GM12878 (cell line): Measurements from ENCODE around the gene ADCY2. TPM values are rescaled to one million over a fixed set of nuclear protein-coding genes. Genes with fewer than 3 reads are reported as not detected.

ENCODE experiments used
- ATAC-seq: fragments of 200-7000 bp; cut with Tn5 transposase; 3 replicates; pipeline ENCODE4 v1.9.1; 2020; ENCODE audit warnings: mild to moderate bottlenecking, moderate library complexity
- BruUV-seq: library from RNA; stranded (reverse); fragments of 400-500 nt; replicated peaks from 2 replicates; lab custom pipeline; 2021; lab: Mats Ljungman, UMichigan
- CTCF ChIA-PET: fragments of 300-600 bp; sonication (Branson Sonifier 250); formaldehyde crosslinking; extraction: SDS; loops from one replicate; lab custom pipeline; 2021; ENCODE audit warnings: inconsistent platforms; lab: Yijun Ruan, JAX
- POLR2A ChIA-PET: fragments of 350-600 bp; formaldehyde crosslinking; extraction: SDS; loops from one replicate; lab custom pipeline; 2021; ENCODE audit warnings: inconsistent platforms; lab: Charles Lee
- RAD21 ChIA-PET: fragments of 300-600 bp; sonication (Branson Sonifier 250); formaldehyde crosslinking; loops from one replicate; lab custom pipeline; 2023; ENCODE audit warnings: antibody characterized with exemption; ENCODE audit not compliant: unreplicated experiment; lab: Charles Lee
- SMC1A ChIA-PET: fragments of 300-600 bp; sonication (Branson Sonifier 250); formaldehyde crosslinking; loops from one replicate; lab custom pipeline; 2023; ENCODE audit not compliant: unreplicated experiment, uncharacterized antibody; lab: Charles Lee
- DNase-seq: peaks from one replicate; pipeline ENCODE4 v3.0.0-alpha.2; 2011; ENCODE audit warnings: low read depth, low spot score
- FAIRE-seq: peaks from 3 replicates; lab custom pipeline; 2011; peaks lifted over from hg19 to GRCh38; lab: Jason Lieb, UNC
- H2AFZ ChIP-seq: 2 replicates; pipeline ENCODE4 v1.6.0; 2011; ENCODE audit warnings: low read depth, low read length, control low read depth; ENCODE audit not compliant: control insufficient read depth
- H3K27ac ChIP-seq: 2 replicates; pipeline ENCODE4 v1.5.1; 2011; ENCODE audit warnings: control low read depth; ENCODE audit not compliant: control insufficient read depth, insufficient read depth
- H3K27me3 ChIP-seq, 2 experiments: replicated peaks in 1 of 2; 2 replicates each; pipeline versions ENCODE4 v1.6.0 to v1.6.1; 2011; ENCODE audit warnings: low read length in 1 of 2; ENCODE audit not compliant: control insufficient read depth in 2 of 2, insufficient read depth in 2 of 2
- H3K36me3 ChIP-seq, 2 experiments: 2 replicates each; pipeline ENCODE4 v1.5.1; 2011; ENCODE audit warnings: low read length in 1 of 2; ENCODE audit not compliant: control insufficient read depth in 2 of 2, insufficient read depth in 2 of 2
- H3K4me1 ChIP-seq: 2 replicates; pipeline ENCODE4 v1.6.1; 2011; ENCODE audit warnings: mild to moderate bottlenecking, low read length, moderate library complexity, mixed read lengths; ENCODE audit not compliant: control insufficient read depth, insufficient read depth
- H3K4me2 ChIP-seq: 2 replicates; pipeline ENCODE4 v1.6.0; 2011; ENCODE audit warnings: control low read depth; ENCODE audit not compliant: control insufficient read depth, insufficient read depth
- H3K4me3 ChIP-seq: fragments of 200-600 bp; sonication (generic); 2 replicates; pipeline ENCODE4 v1.5.1; 2016
- H3K79me2 ChIP-seq: 2 replicates; pipeline ENCODE4 v1.6.0; 2011; ENCODE audit warnings: low read length; ENCODE audit not compliant: control insufficient read depth, insufficient read depth
- H3K9ac ChIP-seq: 2 replicates; pipeline ENCODE4 v1.8.0; 2011; ENCODE audit warnings: low read length, control low read depth, mixed read lengths; ENCODE audit not compliant: control insufficient read depth, insufficient read depth
- H3K9me3 ChIP-seq: replicated peaks from 3 replicates; pipeline ENCODE4 v1.5.1; 2011; ENCODE audit warnings: mild to moderate bottlenecking, low read length; ENCODE audit not compliant: control insufficient read depth, insufficient read depth
- H4K20me1 ChIP-seq: 2 replicates; pipeline ENCODE4 v1.6.0; 2011; ENCODE audit not compliant: control insufficient read depth, insufficient read depth
- CBX3 ChIP-seq: fragments of 200-600 bp; sonication (generic); IDR thresholded peaks from 2 replicates; pipeline ENCODE4 v1.6.1; 2016; ENCODE audit warnings: low read depth, borderline replicate concordance
- FOXK2 ChIP-seq: fragments of 450-650 bp; IDR thresholded peaks from 2 replicates; pipeline ENCODE4 v1.6.1; 2017; ENCODE audit warnings: mild to moderate bottlenecking, moderate library complexity
- IKZF1 ChIP-seq: fragments of 450-650 bp; conservative IDR thresholded peaks from 2 replicates; pipeline ENCODE4 v1.6.1; 2017; ENCODE audit warnings: antibody characterized with exemption, mild to moderate bottlenecking
- MAX ChIP-seq: IDR thresholded peaks from 2 replicates; pipeline ENCODE4 v1.6.1; 2012; ENCODE audit warnings: low read depth, low read length, improper control_type of control experiment
- MYB ChIP-seq: fragments of 150-350 bp; IDR thresholded peaks from 2 replicates; pipeline ENCODE4 v1.6.1; 2014; ENCODE audit warnings: mild to moderate bottlenecking, low read depth, low read length, borderline replicate concordance
- NFIC ChIP-seq: IDR thresholded peaks from 2 replicates; pipeline ENCODE4 v1.6.1; 2012; ENCODE audit warnings: low read depth, mild to moderate bottlenecking, inconsistent platforms, low read length, moderate library complexity
- NFXL1 ChIP-seq: fragments of 450-650 bp; IDR thresholded peaks from 2 replicates; pipeline ENCODE4 v1.6.1; 2017; ENCODE audit warnings: antibody characterized with exemption, mild to moderate bottlenecking, borderline replicate concordance
- NFYB ChIP-seq: IDR thresholded peaks from 2 replicates; pipeline ENCODE4 v1.6.1; 2011; ENCODE audit warnings: low read depth, mild to moderate bottlenecking, low read length, improper control_type of control experiment, moderate library complexity; ENCODE audit not compliant: insufficient read depth
- RAD21 ChIP-seq: IDR thresholded peaks from 2 replicates; pipeline ENCODE4 v1.6.1; 2011; ENCODE audit warnings: mild to moderate bottlenecking, low read depth, low read length, moderate library complexity; ENCODE audit not compliant: insufficient read depth
- SREBF2 ChIP-seq: IDR thresholded peaks from 2 replicates; pipeline ENCODE4 v1.6.1; 2012; ENCODE audit warnings: mild to moderate bottlenecking, low read length
- SRF ChIP-seq, 2 experiments: IDR thresholded peaks; 2 replicates each; pipeline ENCODE4 v1.6.1; 2011; ENCODE audit warnings: low read depth in 2 of 2, low read length in 2 of 2, mild to moderate bottlenecking in 1 of 2, moderate library complexity in 1 of 2
- WGBS: methylation state at CpG from one replicate; pipeline ENCODE4 v1.1.6; 2016; ENCODE audit warnings: low lambda C conversion rate; ENCODE audit not compliant: insufficient replicate concordance, insufficient coverage; ENCODE audit errors: missing lambda C conversion rate; 5-methylcytosine and 5-hydroxymethylcytosine counted together
- in situ Hi-C: fragments of 300-500 bp; cut with MboI; formaldehyde crosslinking; loops from 9 replicates; pipeline ENCODE4 v1.14.3; 2018; ENCODE audit warnings: mixed read lengths
- intact Hi-C: fragments of 100-400 bp; cut with micrococcal nuclease; formaldehyde crosslinking; loops from one replicate; pipeline ENCODE4 v1.14.2; 2022; ENCODE audit not compliant: unreplicated experiment
- polyA plus RNA-seq, 11 experiments: library from polyadenylated mRNA; depleted of rRNA in 4 of 11; unstranded in 6 of 11; stranded (reverse) in 5 of 11; fragments of >200 nt; fragmentation: Nextera tagmentation in 4 of 11; fragmentation: Illumina TruSeq in 1 of 11; extraction: Ambion mirVana in 4 of 11; extraction: Trizol in 1 of 11; gene quantifications; 1 replicate in 1 of 11; 2 replicates in 10 of 11; pipeline versions ENCODE4 v1.2.1 to v1.2.3, GENCODE V29; 2011 to 2016; ENCODE audit warnings: inconsistent platforms in 2 of 11, missing spikeins in 2 of 11, low read depth in 1 of 11
- total RNA-seq, 4 experiments: library from RNA; depleted of rRNA in 3 of 4; stranded (reverse); fragments of >200 nt in 3 of 4; fragmentation: Illumina TruSeq in 1 of 4; extraction: Trizol in 1 of 4; gene quantifications; 2 replicates each; pipeline versions ENCODE4 v1.2.1 to v1.2.3, GENCODE V29; 2013 to 2021
- TF ChIP-seq, protein P1 (sequence below): fragments of 450-650 bp; IDR thresholded peaks from 2 replicates; pipeline ENCODE4 v1.6.1; 2014; ENCODE audit warnings: mild to moderate bottlenecking

ADCY2 gene
- total and polyA plus RNA-seq, 10 of the 15 experiments (the other 5 are each of a cell fraction or from before 2014, with no cell fraction given), result 0.07 to 0.26 TPM; not detected in 8

DNA sequence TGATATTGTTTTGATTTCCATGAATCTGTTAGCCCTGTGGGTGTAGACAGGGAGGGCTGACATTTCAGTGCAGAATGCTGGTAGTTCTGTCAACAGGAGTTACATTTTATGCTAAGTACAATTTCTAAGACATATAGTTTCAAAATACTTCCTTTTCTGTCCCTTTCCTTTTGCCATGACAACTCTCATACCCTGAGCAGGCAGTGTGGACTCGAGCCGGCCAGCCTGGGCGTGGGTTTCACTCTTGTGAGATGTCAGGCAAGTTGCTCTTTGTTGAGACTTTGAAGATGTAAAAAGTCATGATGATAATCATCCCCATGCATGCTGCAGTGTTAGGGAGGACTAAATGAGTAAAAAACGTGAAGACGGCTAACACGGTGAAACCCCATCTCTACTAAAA, 257.1 kb downstream of the ADCY2 start:
- WGBS, result 43% methylated on average over 6 of the region's 6 CpGs
- RAD21 ChIA-PET, result no interaction called here
- Histone ChIP-seq H3K27me3 (no peaks in the 10 kb centered on the region), H3K4me2 (no peak overlapping the region), H4K20me1 (no peaks in the 10 kb centered on the region), H3K9me3 (no peaks in the 10 kb centered on the region), H3K36me3 (no peaks in the 10 kb centered on the region), H2AFZ (no peak overlapping the region), H3K9ac (no peak overlapping the region), H3K4me3 (no peak overlapping the region), H3K27ac (no peak overlapping the region), H3K79me2 (no peaks in the 10 kb centered on the region), H3K4me1 (no peaks in the 10 kb centered on the region)
- SMC1A ChIA-PET, result no interaction called here
- POLR2A ChIA-PET, result no interaction called here
- CTCF ChIA-PET, result no interaction called here
- in situ Hi-C loops, result no loop called here
- BruUV-seq, result no TSS peak
- no peak for FAIRE-seq
- ATAC-seq, result no peak
- intact Hi-C loops, result no loop called here
- no peak for DNase-seq
- no peak for TF ChIP-seq MYB

- WGBS, result 65% methylated on average over 3 of the region's 3 CpGs
- ATAC-seq, result no peak
- in situ Hi-C loops, result no loop called here
- Histone ChIP-seq H3K4me2 (no peak overlapping the region), H3K27ac (no peak overlapping the region), H3K4me3 (no peak overlapping the region), H2AFZ (no peak overlapping the region), H3K79me2 (no peaks in the 10 kb centered on the region), H3K27me3 (no peaks in the 10 kb centered on the region), H3K9ac (no peak overlapping the region), H3K9me3 (no peaks in the 10 kb centered on the region), H3K36me3 (no peaks in the 10 kb centered on the region), H3K4me1 (no peaks in the 10 kb centered on the region), H4K20me1 (no peaks in the 10 kb centered on the region)
- TF ChIP-seq IKZF1 (no peak), NFXL1 (no peak), SRF (IDR thresholded peaks at IDR 0.05; ENCODE audit: low read depth in 2 of 2, low read length in 2 of 2) (no peak), FOXK2 (no peak), RAD21 (no peak), SREBF2 (no peak), NFYB (no peak), MAX (no peak), NFIC (no peak), CBX3 (no peak)
- TF ChIP-seq, protein P1, sequence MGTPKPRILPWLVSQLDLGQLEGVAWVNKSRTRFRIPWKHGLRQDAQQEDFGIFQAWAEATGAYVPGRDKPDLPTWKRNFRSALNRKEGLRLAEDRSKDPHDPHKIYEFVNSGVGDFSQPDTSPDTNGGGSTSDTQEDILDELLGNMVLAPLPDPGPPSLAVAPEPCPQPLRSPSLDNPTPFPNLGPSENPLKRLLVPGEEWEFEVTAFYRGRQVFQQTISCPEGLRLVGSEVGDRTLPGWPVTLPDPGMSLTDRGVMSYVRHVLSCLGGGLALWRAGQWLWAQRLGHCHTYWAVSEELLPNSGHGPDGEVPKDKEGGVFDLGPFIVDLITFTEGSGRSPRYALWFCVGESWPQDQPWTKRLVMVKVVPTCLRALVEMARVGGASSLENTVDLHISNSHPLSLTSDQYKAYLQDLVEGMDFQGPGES, result no peak
- no TSS peak for BruUV-seq
- CTCF ChIA-PET, result no interaction called here
- intact Hi-C loops, result no loop called here
- SMC1A ChIA-PET, result no interaction called here
- DNase-seq, result no peak
- RAD21 ChIA-PET, result no interaction called here
- POLR2A ChIA-PET, result no interaction called here
- no peak for FAIRE-seq
Observed at GRCh38 chr5:7657153-7657552, 261.2 kb downstream of the ADCY2 start.
